Measurements from ENCODE around the gene NR2C2.
"Not testable (repeated sequence)": the region's sequence is repeated elsewhere in the genome, so short reads cannot be mapped to it uniquely, and the experiment has no call there.

Gene NR2C2

GRCh38 chr3:14962762-14963161 is 15.4 kb downstream of the NR2C2 start:
- DNase-seq, result no peak

GRCh38 chr3:14967285-14967684 is 19.9 kb downstream of the NR2C2 start:
- no peak for DNase-seq

GRCh38 chr3:14969671-14970070 is 22.3 kb downstream of the NR2C2 start:
- no peak for DNase-seq

- no peak for DNase-seq
Measured at GRCh38 chr3:14976317-14976716, 28.9 kb downstream of the NR2C2 start.

DNA sequence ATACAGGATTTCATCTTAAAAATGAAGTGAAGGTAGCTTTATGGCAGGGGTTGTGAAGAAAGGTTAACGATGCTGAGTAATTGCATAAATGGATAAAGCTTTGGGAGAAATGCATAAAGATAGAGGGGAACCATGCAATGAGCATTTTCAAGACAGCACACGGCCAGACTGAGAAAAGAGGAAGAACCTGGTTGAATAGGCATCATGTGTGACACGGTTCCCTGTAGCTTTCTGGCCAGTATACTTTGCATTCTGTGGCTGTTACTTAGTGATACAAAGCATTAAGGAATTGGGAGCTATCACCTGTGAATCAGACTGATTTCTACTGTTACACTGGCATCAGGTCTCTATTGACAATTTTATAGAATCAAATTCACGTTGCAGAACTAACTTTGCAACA is 33.3 kb downstream of the NR2C2 start:
- DNase-seq, result no peak

- no peak for DNase-seq
Measured at GRCh38 chr3:14984581-14985113, 37.3 kb downstream of the NR2C2 start.

DNA sequence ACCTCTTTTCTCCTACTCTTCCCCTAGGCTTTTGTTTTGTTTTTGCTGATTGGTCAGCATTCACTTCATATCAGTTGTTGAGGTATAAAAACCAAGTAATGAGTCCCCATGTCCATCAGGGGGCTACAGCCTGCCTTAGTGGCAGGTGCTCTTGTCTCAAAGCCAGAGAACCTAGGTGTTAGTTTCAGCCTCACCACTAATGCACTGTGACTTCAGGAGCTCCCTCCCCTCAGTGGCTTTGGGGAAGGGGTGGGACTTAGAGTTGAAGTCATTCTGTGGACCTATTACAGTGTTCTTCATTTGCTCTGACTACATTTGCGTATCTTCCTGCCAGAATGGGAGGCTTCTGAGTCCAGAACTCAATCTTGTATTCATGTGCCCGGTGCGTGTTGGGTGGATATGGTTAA is 41.6 kb downstream of the NR2C2 start:
- DNase-seq, result no peak

DNA sequence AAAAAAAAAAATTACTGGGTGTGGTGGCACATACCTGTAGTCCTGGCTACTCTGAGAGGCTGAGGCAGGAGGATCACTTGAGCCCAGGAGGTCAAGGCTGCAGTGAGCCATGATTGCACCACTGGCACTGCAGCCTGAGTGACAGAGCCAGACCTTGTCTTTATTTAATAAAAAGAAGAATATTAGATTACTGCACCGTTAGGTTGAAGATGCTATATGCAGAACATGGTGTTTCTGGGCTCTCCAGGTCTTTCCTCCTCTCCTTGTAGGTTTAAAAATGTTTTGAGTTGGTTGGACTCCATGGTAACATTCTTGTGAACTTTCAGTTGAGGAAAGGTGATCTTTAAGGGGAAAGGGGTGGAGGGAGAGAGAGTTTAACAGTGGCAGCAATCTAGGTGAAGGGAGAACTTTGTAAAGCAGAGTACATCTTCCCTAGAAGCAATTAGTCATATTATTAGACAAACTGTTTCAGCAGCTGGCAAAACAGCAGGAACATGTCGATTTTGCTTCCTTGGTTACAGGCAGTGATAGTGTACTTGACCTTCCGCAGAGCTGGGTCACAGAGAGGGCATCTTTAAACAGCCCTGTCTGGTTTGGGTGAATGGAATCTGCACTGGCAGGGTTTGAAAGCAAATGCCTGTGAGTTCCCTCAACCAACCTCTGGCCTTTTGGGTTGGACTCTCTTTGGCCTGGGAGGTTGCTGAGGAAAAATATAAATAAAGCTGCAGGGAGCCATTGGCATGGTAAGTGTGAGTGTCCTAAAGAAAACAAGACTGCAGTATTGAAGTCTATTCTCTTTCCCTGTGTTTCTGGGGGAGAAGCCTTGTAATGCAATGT is 42.8 kb downstream of the NR2C2 start:
- DNase-seq, result no peak

DNA sequence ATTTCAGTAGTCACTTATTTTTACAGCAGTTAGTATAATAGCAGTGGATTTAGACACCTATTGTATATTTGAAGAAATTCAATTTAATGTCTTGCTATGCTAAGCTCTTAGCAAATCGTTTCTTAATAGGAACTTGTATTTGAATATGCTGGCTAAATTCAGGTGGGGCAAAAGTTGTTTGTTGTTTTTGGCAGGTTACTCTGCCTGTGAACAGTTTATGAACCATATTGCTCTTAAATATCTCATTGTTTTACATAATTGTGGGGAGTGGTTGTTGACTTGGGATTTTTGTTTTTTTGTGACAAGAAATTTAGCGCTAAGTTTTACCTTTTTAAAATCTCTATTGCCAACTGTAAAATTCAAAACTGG is 43.4 kb downstream of the NR2C2 start:
- DNase-seq, result no peak

DNA sequence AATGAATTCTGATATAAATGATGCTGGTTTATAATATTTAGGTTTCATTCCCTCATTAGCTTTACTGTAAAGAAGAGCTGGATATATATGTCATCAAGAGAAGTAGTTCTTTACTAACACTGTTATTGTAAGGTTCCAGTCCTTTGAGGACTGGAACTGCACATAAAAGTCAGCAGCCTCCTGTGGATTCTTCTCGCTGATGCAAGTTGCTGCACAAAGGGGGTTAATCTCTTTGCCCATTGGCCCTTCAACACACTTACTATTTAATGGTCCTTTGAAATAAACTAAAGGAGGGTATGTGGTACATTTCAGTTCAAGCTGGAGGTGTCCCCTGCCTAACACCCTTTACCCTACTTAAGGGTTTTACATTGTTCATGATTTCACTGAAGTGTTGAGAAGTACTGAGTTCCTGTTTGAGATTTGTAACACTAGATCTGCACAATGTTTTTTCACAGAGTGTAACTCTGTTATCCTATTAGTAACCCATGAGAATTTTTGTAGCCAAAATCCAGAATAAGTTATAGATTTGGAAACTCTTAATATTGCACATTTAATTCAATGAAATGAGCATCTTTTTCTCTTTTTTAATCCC is 43.9 kb downstream of the NR2C2 start:
- DNase-seq, result no peak

DNA sequence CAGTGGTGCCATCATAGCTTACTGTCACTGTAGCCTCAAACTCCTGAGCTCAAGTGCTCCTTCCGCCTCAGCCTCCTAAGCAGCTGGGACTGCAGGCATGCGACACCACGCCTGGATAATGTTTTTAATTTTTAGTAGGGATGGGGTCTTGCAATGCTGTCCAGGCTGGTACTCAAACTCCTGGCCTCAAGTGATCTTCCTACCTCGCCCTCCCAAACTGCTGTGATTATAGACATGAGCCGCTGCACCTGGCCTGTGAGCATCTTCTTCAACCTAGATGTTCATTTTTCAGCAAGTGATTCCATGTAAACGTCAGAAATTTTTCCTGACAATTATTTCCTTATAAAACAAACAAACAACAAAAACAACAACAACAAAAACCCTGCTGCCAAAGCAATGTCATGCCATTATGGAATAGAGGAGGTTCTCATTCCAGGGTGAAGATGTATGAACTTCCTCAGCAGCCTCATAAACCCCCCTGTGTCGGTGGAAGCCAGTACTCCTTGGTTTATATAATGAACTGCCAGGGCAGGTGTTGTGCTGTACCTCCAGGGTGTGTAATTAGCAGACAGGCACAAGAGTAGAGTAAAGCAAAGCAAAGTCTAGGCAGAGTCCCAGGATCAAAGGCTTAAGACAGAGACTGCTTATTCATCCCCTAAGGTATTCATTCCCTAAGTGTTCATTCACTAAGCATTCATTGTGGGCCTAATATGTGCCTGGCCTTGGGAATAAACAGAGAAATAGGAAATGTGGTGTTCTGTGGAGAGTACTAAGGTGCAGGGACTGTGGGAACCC is 44.6 kb downstream of the NR2C2 start:
- no peak for DNase-seq

DNA sequence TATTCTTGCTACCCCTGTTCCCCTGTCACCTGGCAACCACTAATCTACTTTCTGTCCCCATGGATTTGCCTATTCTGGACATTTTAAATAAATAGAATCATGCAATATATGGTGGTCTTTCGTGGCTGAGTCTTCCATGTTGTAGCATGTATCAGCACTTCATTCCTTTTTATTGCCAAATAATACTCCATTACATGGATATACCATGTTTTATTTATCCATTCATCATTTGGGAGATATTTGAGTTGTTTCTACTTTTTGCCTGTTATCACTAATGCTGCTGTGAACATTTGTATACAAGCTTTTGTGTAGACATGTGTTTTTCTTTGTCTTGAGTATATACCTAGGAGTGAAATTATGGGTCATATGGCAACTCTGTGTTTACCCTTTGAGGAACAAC is 50.6 kb downstream of the NR2C2 start:
- DNase-seq, result no peak

GRCh38 chr3:14999182-14999581 is 51.8 kb downstream of the NR2C2 start:
- not testable (repeated sequence) for DNase-seq

DNA sequence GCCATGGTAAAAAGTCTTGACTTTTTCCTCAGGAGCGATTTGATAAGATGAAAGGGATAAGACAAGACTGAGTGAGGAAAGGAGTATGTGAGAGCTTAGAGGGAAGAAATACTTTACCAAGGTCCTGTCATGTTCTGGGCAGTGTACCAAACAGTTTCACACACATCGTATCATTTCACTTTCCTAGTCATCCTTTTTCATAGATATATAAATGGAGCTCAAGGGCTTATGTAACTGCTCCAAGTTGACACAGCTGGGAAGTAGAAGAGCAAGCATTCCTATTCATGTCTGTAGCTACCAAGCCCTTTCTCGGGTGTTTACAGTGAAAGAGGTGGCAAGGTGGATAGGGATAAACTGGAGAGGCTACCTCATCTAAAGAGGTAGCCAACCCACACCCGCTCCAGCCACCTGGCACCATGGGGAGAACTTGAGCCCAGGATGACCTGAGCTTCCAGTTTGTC is 60.3 kb downstream of the NR2C2 start:
- no peak for DNase-seq

- no peak for DNase-seq
Measured at GRCh38 chr3:15009167-15009566, 61.8 kb downstream of the NR2C2 start.

DNA sequence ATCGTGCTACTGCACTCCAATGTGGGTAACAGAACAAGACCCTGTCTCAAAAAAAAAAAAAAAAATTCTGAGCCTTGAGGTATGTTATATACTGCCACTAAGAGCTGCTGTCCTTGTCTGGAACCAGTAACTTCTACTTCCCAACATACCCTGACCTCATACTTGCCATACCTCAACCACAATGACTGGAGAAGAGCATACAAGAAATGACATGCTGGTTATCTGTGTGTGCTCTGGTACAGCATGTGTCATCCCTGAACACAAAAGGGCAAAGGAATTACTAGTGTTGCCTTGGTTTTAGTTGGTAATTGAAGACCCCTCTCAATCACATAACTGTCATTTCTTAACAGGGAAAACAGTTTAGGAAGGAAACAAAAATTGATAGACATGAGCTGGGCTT is 63.3 kb downstream of the NR2C2 start:
- DNase-seq, result no peak

GRCh38 chr3:15011174-15011573 is 63.8 kb downstream of the NR2C2 start:
- DNase-seq, result no peak

DNA sequence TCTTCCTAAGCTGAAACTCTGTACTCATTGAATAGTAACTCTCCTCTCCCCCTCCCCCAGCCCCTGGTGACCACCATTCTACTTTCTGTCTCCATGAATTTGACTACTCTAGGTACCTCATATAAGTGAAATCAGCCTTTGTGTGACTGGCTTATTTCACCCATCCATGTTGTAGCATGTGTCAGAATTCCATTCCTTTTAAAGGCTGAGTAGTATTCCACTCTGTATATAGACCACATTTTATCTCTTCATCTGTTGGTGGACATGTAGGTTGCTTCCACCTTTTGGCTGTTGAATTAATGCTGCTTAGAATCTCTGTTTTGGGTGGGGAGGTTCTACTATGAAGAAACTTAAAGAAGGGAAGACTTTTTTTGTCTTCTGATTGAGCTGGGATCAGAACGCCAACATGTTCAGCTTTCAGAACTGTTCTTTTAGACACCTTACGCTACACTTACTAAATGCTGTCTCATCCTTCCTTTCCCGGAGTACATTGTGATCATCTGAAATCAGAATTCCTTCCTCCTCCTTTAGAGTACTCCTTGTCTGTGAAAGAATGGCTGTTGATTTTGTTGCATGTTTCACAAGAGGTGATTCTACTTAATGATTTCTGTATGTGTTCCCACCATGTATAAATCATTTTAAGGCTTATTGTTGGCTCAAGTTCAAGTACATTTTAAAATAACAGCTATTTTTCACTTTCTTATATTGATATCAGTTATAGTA is 67.4 kb downstream of the NR2C2 start:
- no peak for DNase-seq

DNA sequence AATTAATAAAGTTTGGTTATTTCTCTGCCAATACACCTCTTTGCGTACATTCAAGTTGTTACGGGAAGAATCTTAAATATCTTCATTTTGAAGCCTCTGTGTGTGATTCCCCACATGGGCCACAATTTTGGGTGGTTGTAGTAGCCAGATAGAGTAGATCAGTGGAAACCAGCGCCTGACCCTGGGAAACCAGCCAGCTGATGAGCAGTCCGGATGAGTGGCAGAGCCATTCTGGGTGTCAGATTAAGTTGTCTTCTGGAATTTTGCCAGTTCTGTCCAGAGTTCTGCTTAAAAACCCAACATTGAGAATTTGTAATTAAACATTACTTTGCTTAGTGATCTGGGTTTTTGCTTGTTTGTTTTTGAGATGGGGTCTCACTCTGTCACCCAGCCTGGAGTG is 68.1 kb downstream of the NR2C2 start:
- DNase-seq, result no peak

- no peak for DNase-seq
Measured at GRCh38 chr3:15017191-15017590, 69.8 kb downstream of the NR2C2 start.

DNA sequence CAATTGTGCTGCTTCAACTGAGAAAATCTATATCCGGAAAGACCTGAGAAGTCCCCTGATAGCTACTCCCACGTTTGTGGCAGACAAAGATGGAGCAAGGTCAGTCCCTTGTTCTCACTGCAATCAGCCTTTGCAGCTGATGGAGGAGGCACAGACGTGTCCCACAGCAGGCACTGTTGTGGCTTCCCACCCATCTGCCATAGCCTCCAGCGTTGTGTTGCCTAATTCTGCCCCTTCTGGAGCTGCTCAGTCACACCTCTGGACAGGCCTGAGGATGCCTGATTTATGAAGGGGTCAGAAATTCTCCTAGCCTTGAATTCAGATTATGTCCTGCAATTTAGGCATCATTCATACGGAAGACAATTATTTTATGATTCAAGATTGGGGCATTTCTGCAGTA is 75.9 kb downstream of the NR2C2 start:
- DNase-seq, result no peak

GRCh38 chr3:15023719-15024118 is 76.3 kb downstream of the NR2C2 start:
- no peak for DNase-seq

GRCh38 chr3:15029625-15030024 is 82.2 kb downstream of the NR2C2 start:
- no peak for DNase-seq
